Globus pallidus (tissue), 1 donor: Measurements from ENCODE around the gene TFCP2L1.
A peak's percentile ranks its signal among the peaks of the same experiment; 100 is the strongest.
"Not testable (repeated sequence)": the region's sequence is repeated elsewhere in the genome, so short reads cannot be mapped to it uniquely, and the experiment has no call there.

Experiments
- DNase-seq: peaks from one replicate; pipeline ENCODE4 v3.0.0-alpha.2; 2015; ENCODE audit warnings: low spot score

TFCP2L1 gene

DNA sequence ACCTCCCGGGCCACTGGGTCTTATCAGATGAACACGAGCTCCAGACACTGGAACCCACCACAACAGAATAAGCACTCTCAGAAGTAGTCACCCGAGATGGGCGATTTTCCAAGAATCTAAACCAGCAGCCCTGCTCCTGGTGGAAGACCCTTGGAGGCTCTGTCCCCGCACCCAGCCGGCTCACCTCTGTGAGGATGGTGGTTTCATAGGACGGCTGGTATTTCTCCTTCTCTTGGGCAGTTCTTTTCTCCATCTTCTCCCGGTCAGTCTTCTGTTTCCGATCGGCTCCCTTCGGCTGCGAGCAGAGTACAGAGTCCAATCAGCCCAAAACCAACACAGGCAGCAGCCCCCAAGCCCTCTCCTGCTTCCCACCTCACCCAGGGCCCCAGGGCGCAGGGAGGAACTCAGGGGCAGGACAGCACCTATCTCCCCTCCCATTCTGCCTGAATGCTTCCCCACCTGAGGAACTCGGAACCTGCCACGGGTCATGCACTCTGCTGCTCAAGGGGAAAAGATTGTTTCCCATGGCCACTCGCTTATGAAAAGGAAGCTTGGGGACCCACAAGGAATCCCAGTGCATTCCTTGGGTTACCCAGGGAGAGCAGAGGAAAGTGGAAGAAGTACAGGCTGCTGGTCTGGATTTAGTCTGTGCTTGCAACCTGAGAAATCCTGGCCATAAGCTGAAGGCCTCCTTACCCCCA lies 42.7 kb downstream of the TFCP2L1 start:
- no peak for DNase-seq

GRCh38 chr2:121241466-121241865 lies 43.5 kb downstream of the TFCP2L1 start:
- no peak for DNase-seq

- no peak for DNase-seq
Observed at GRCh38 chr2:121240436-121240835, 44.6 kb downstream of the TFCP2L1 start.

DNA sequence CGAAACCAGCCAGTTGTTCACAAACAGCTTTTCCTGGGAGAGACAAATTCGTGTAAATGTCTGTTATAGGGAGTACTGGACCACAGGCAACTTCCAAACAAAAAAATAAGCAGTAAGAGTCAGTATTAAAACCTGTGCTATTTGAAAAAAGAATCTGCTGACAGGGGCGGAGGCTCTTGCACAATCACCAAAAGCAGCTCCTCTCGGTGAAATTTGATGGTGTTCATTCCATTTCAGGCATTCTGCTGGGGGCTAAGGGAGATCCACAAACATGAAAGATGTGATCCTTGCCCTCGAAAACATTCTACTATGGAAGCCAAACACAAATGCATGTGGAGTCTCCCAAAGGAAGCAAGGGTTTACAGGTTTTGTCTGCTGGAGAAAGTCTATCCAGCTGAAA lies 45.0 kb downstream of the TFCP2L1 start:
- DNase-seq: no peak

GRCh38 chr2:121239471-121239870 lies 45.5 kb downstream of the TFCP2L1 start:
- no peak for DNase-seq

DNA sequence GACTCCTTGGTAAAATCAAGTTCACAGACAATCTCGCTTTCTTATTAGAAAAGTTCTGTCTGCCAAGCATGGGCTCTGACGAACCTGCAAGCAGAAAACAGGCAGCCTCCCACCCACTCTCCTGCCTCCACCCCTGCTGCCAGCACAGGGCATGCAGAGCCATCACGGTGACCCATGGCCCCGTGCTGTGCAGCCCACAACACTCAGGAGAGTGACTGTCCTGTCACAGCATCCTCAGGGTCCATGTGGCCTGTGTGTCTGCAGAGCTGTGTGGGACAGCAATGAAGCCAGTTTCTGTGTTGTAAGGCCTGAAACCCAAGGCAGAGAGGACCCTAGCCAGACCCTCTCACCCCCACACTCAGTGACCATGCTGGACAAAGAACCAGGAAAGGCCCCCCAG lies 46.2 kb downstream of the TFCP2L1 start:
- no peak for DNase-seq

DNA sequence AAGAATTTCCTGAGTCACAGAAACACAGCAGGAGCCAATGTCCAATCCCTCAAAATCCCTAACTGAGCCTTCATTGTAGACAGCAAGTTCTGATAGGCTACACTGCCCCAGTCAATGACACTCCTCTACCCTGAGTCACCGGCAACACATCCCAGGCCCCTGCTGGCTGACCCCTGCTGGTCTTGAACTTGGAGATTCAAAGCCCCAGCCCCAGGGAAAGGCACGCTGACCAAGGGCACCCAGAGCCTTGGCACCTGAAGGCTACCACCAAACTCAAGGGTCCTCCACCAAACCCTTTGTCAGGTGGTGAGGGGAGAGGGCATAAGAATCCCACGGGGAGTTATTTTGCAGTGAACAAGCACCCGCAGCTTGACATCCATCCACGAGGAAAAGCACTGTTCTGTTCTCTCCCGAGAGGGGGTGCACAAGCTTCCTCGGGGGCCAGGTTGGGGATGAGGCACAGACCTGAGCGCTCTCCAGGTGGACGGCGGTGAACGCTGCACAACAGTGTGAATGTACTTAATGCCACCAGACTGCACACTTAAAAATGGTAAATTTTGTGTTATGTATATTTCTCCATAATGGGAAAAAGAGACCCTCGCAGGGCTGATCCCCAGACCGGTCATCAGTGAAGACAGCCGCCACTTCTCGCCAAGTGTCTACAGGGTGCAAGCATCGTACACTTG lies 46.9 kb downstream of the TFCP2L1 start:
- DNase-seq: no peak

- no peak for DNase-seq
Observed at GRCh38 chr2:121237336-121237979, 47.5 kb downstream of the TFCP2L1 start.

- DNase-seq: no peak
Observed at GRCh38 chr2:121236650-121237180, 48.3 kb downstream of the TFCP2L1 start.

- DNase-seq: no peak
Observed at GRCh38 chr2:121236101-121236640, 48.8 kb downstream of the TFCP2L1 start.

- no peak for DNase-seq
Observed at GRCh38 chr2:121235542-121235941, 49.5 kb downstream of the TFCP2L1 start.

DNA sequence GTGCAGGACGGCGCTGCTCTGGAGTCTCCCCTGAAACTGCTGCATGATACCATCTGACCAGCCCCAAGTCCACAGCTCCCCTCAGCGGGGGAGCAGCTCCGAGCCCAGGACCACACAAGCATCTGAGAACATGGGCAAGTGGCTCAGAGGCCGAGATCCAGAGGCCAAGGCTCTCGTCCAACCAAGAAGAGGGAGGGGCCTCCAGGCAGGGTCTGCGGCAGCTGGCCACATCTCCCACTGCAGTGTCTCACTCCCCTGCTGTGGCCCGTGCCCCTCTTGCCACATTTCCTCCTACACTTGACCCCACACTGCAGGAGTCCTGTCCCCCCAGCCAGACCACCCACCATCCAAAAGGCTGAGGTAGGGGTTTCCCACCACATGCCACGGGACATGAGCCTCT lies 50.2 kb downstream of the TFCP2L1 start:
- DNase-seq: no peak

- no peak for DNase-seq
Observed at GRCh38 chr2:121234144-121234543, 50.9 kb downstream of the TFCP2L1 start.

DNA sequence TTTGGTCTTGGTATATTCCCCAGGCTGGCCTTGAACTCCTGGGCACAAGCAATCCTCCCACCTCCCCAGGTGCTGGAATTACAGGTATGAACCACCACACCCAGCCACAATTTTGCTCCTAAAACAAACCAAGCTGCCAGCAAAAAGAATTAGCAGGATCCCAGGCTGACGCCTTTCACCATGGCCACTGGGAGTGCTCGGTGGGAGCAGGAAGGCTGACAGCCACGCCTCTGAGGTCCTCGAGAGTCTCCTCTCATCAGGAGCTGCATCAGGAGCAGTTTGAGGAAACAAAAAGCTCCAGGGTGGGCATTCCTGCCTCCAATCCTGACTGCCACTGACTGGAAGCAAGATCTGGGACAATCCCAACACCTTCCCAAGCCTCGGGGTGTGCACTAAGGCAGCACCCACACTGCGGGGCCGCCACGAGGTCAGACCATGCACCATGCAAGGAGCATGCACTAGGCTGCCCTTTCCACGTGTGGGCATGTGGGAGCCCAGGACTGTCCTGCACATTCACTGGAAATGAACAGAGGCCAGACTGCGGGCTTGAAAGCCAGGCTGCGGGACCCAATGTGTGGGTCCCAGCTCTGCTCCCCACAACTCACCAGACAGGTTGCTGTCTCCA lies 51.4 kb downstream of the TFCP2L1 start:
- no peak for DNase-seq

GRCh38 chr2:121232626-121233265 lies 52.3 kb downstream of the TFCP2L1 start:
- DNase-seq: no peak

- no peak for DNase-seq
Observed at GRCh38 chr2:121231385-121232000, 53.5 kb downstream of the TFCP2L1 start.

GRCh38 chr2:121228521-121228920 lies 56.5 kb downstream of the TFCP2L1 start:
- DNase-seq: no peak

- peak; percentile 19 for DNase-seq
Observed at GRCh38 chr2:121227381-121228144, 57.4 kb downstream of the TFCP2L1 start.

GRCh38 chr2:121225681-121226080 lies 59.3 kb downstream of the TFCP2L1 start:
- not testable (repeated sequence) for DNase-seq

- DNase-seq: no peak
Observed at GRCh38 chr2:121220995-121221394, 64.0 kb downstream of the TFCP2L1 start.
